ENCODE results near the gene FAM118B.

FAM118B gene

GRCh38 chr11:126211236-126212088 is at the start of gene FAM118B, which contains the start of gene RPUSD4:
Gene FAM118B (plus strand): TSS chr11:126211782. CDS start chr11:126235002, 23,220 bp downstream.
Gene RPUSD4 (minus strand): TSS chr11:126211650. CDS start chr11:126211638, 12 bp downstream.
- DNase-seq (ENCODE audit: low spot score), result peak; percentile 97

- no peak for DNase-seq (ENCODE audit: low spot score)
Measured at GRCh38 chr11:126162306-126163030, 49.1 kb upstream of the FAM118B start.

- DNase-seq (ENCODE audit: low spot score), result no peak
Measured at GRCh38 chr11:126163074-126163700, 48.4 kb upstream of the FAM118B start.

- DNase-seq (ENCODE audit: low spot score), result no peak
Measured at GRCh38 chr11:126163779-126164178, 47.8 kb upstream of the FAM118B start.

- no peak for DNase-seq (ENCODE audit: low spot score)
Measured at GRCh38 chr11:126164781-126165180, 46.8 kb upstream of the FAM118B start.

- no peak for DNase-seq (ENCODE audit: low spot score)
Measured at GRCh38 chr11:126165311-126165720, 46.3 kb upstream of the FAM118B start.

- DNase-seq (ENCODE audit: low spot score), result no peak
Measured at GRCh38 chr11:126165757-126166156, 45.8 kb upstream of the FAM118B start.

- no peak for DNase-seq (ENCODE audit: low spot score)
Measured at GRCh38 chr11:126166413-126166812, 45.2 kb upstream of the FAM118B start.

GRCh38 chr11:126167488-126167887 is 44.1 kb upstream of the FAM118B start:
- no peak for DNase-seq (ENCODE audit: low spot score)

GRCh38 chr11:126169291-126169690 is 42.3 kb upstream of the FAM118B start:
- no peak for DNase-seq (ENCODE audit: low spot score)

- no peak for DNase-seq (ENCODE audit: low spot score)
Measured at GRCh38 chr11:126172596-126173038, 39.0 kb upstream of the FAM118B start.

GRCh38 chr11:126173257-126173656 is 38.3 kb upstream of the FAM118B start:
- DNase-seq (ENCODE audit: low spot score), result no peak

GRCh38 chr11:126174816-126175215 is 36.8 kb upstream of the FAM118B start:
- no peak for DNase-seq (ENCODE audit: low spot score)

GRCh38 chr11:126175393-126175792 is 36.2 kb upstream of the FAM118B start:
- no peak for DNase-seq (ENCODE audit: low spot score)

GRCh38 chr11:126176853-126177470 is 34.6 kb upstream of the FAM118B start:
- no peak for DNase-seq (ENCODE audit: low spot score)

- DNase-seq (ENCODE audit: low spot score), result no peak
Measured at GRCh38 chr11:126181939-126182730, 29.4 kb upstream of the FAM118B start.

GRCh38 chr11:126182787-126183445 is 28.7 kb upstream of the FAM118B start:
- DNase-seq (ENCODE audit: low spot score), result no peak

GRCh38 chr11:126185259-126186024 is 26.1 kb upstream of the FAM118B start:
- DNase-seq (ENCODE audit: low spot score), result no peak

GRCh38 chr11:126186025-126186698 is 25.4 kb upstream of the FAM118B start:
- no peak for DNase-seq (ENCODE audit: low spot score)
